Endothelial cell (in vitro differentiated cells): Measurements from ENCODE around the gene ANKRD34C. TPM values are rescaled to one million over a fixed set of nuclear protein-coding genes. Genes with fewer than 3 reads are reported as not detected.

Source experiments
- DNase-seq: peaks from one replicate; pipeline ENCODE4 v3.0.0; 2021; ENCODE audit warnings: low spot score
- H3K27ac Mint-ChIP-seq: one replicate; pipeline ENCODE4 v1.8.0; 2021; ENCODE audit warnings: mixed read lengths, inconsistent platforms; ENCODE audit not compliant: unreplicated experiment
- H3K27me3 Mint-ChIP-seq: one replicate; pipeline ENCODE4 v1.8.0; 2021; ENCODE audit warnings: mild to moderate bottlenecking, moderate library complexity, mixed read lengths, inconsistent platforms; ENCODE audit not compliant: unreplicated experiment
- H3K36me3 Mint-ChIP-seq: one replicate; pipeline ENCODE4 v1.8.0; 2021; ENCODE audit warnings: mild to moderate bottlenecking, low read depth, mixed read lengths, inconsistent platforms; ENCODE audit not compliant: unreplicated experiment
- H3K4me1 Mint-ChIP-seq: one replicate; pipeline ENCODE4 v1.8.0; 2021; ENCODE audit warnings: mild to moderate bottlenecking, mixed read lengths, inconsistent platforms; ENCODE audit not compliant: unreplicated experiment
- H3K4me3 Mint-ChIP-seq: one replicate; pipeline ENCODE4 v1.8.0; 2021; ENCODE audit warnings: mild to moderate bottlenecking, mixed read lengths, inconsistent platforms; ENCODE audit not compliant: unreplicated experiment
- H3K9me3 Mint-ChIP-seq: one replicate; pipeline ENCODE4 v1.8.0; 2021; ENCODE audit warnings: mixed read lengths, inconsistent platforms; ENCODE audit not compliant: unreplicated experiment
- total RNA-seq: library from RNA; stranded (reverse); fragmentation: NEBNext Ultra II Directional; extraction: Animal tissue kit (Norgen Biotek cat#: 25700); gene quantifications from one replicate; pipeline ENCODE4 v1.2.1, GENCODE V29; 2021; ENCODE audit not compliant: unreplicated experiment
- TF ChIP-seq, protein P1 (sequence below): fragments of 200-600 bp; sonication (generic); IDR thresholded peaks from one replicate; pipeline ENCODE4 v1.5.0; 2021; ENCODE audit warnings: antibody characterized with exemption; ENCODE audit not compliant: unreplicated experiment

The ANKRD34C gene
- total RNA-seq, 1 donor from 2014 or later: not detected

DNA sequence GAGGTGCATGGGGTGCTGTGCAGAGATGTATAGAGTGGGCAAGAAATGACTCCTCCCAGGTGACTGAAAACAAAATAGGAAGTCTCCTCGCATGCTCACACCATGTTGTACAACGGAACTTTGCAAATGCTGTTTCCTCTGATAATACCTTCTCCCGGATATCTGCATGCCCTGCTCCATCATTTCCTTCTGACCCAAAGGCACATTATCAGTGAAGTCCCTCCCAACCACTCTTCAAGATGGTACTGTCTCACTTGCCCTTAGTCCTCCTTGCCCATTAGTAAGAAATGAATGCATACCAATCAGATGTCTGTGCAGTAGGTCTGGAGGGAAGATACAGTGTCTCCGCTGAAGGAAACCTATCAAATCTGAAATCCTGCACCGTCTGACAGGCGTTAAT, 40.4 kb downstream of the ANKRD34C start:
- Mint-ChIP-seq H3K4me3 (no peak overlapping the region), H3K36me3 (peaks cover 37% of the 10 kb centered on the region), H3K27me3 (peaks cover 6% of the 10 kb centered on the region), H3K9me3 (peaks cover 5% of the 10 kb centered on the region), H3K27ac (no peak overlapping the region), H3K4me1 (peaks cover 9% of the 10 kb centered on the region)
- no peak for DNase-seq
- TF ChIP-seq, protein P1, sequence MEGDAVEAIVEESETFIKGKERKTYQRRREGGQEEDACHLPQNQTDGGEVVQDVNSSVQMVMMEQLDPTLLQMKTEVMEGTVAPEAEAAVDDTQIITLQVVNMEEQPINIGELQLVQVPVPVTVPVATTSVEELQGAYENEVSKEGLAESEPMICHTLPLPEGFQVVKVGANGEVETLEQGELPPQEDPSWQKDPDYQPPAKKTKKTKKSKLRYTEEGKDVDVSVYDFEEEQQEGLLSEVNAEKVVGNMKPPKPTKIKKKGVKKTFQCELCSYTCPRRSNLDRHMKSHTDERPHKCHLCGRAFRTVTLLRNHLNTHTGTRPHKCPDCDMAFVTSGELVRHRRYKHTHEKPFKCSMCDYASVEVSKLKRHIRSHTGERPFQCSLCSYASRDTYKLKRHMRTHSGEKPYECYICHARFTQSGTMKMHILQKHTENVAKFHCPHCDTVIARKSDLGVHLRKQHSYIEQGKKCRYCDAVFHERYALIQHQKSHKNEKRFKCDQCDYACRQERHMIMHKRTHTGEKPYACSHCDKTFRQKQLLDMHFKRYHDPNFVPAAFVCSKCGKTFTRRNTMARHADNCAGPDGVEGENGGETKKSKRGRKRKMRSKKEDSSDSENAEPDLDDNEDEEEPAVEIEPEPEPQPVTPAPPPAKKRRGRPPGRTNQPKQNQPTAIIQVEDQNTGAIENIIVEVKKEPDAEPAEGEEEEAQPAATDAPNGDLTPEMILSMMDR: no peak

DNA sequence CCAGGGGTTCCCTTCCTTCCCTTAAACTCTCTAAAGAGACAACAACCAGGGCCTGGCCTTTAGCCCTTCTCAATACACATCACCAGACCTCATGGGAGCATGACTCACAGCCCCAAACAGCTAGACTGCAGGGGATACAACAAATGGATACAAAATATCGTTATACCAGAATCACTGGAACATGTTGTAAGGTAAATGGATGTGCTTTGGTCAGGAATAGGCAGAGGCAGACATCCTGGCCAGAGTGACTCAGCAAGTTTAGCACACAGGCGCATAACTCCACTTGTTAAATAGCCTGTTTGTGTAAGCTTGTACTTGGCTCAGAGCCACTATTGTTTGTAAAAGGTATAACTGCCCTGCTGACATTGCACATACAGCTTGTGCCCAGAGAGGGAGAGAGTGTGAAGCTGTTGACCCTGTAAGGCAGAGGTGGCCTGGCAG, 46.7 kb downstream of the ANKRD34C start:
- Mint-ChIP-seq H3K27ac (no peak overlapping the region), H3K36me3 (no peaks in the 10 kb centered on the region), H3K27me3 (peaks cover 2% of the 10 kb centered on the region), H3K9me3 (no peaks in the 10 kb centered on the region), H3K4me3 (no peak overlapping the region), H3K4me1 (peaks cover 9% of the 10 kb centered on the region)
- no peak for DNase-seq
- TF ChIP-seq, protein P1: no peak

Other genes with a start within 250 kb of the ANKRD34C start
- gene RASGRF1, start 191.9 kb upstream of the ANKRD34C start, total RNA-seq: not detected
- 45.3 TPM for gene TMED3, start 28.4 kb downstream of the ANKRD34C start, total RNA-seq
- gene MINAR1, start 149.6 kb downstream of the ANKRD34C start, total RNA-seq: 5.3 TPM